ENCODE measurements around the gene SAMD5. TPM values are rescaled to one million over a fixed set of nuclear protein-coding genes. Genes with fewer than 3 reads are reported as not detected.

The SAMD5 gene
- total and polyA plus RNA-seq, 3 donors from 2014 or later = 4.9 to 27.9 (median 27.2) TPM

DNA sequence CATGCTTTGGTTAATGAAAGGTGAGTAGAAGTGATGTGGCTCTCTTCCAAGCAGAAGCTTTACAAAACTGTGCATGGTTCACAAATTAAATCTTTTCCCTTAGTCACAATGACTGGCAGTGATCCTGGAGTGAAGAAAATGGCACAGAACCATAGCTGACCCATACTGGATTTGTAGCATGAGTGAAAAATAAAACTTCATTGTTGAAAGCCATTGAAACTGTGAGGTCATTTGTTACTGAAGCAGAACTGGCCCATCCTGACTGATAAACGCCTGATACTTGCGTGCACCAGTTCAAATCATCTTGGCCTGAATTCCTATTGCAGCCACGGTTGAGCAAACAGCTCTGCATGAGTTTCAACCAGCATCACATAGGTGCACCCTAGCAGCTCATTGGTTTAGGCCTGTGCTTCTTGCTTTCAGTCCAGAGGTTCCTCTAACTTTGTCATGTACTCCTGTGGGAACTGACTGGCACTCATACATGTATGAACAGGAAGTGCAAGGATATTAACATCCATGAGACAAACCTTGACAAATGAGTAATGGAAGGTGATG is 40.5 kb downstream of the SAMD5 start:
- intact Hi-C loops (cut with DNase I; ENCODE audit: low total_unique reads) = no loop called here
- 79 to 94% methylated on average over 3 of the region's 3 CpGs for WGBS, 2 donors
- H3K4me3 ChIP-seq = no peak overlapping the region
- TF ChIP-seq, protein P1, sequence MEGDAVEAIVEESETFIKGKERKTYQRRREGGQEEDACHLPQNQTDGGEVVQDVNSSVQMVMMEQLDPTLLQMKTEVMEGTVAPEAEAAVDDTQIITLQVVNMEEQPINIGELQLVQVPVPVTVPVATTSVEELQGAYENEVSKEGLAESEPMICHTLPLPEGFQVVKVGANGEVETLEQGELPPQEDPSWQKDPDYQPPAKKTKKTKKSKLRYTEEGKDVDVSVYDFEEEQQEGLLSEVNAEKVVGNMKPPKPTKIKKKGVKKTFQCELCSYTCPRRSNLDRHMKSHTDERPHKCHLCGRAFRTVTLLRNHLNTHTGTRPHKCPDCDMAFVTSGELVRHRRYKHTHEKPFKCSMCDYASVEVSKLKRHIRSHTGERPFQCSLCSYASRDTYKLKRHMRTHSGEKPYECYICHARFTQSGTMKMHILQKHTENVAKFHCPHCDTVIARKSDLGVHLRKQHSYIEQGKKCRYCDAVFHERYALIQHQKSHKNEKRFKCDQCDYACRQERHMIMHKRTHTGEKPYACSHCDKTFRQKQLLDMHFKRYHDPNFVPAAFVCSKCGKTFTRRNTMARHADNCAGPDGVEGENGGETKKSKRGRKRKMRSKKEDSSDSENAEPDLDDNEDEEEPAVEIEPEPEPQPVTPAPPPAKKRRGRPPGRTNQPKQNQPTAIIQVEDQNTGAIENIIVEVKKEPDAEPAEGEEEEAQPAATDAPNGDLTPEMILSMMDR (IDR thresholded peaks at IDR 0.05) = no peak
- no peak for TF ChIP-seq POLR2A (IDR thresholded peaks at IDR 0.05)
- no peaks in the 10 kb centered on the region for H3K9me3 ChIP-seq
- H3K4me1 ChIP-seq = peaks cover 7% of the 10 kb centered on the region
- no peaks in the 10 kb centered on the region for H3K27me3 ChIP-seq
- H3K36me3 ChIP-seq (ENCODE audit: low read depth, missing control alignments) = no peaks in the 10 kb centered on the region
- no peak overlapping the region for H3K27ac ChIP-seq
- no peak for DNase-seq

- TF ChIP-seq, protein P1 (IDR thresholded peaks at IDR 0.05) = no peak
- no peak for TF ChIP-seq POLR2A (IDR thresholded peaks at IDR 0.05)
- DNase-seq = no peak
- Histone ChIP-seq H3K4me3 (no peak overlapping the region), H3K36me3 (ENCODE audit: low read depth, missing control alignments) (no peaks in the 10 kb centered on the region), H3K9me3 (no peaks in the 10 kb centered on the region), H3K27ac (no peak overlapping the region), H3K4me1 (peaks cover 7% of the 10 kb centered on the region), H3K27me3 (no peaks in the 10 kb centered on the region)
- intact Hi-C loops (cut with DNase I; ENCODE audit: low total_unique reads) = no loop called here
- WGBS, 2 donors = 92 to 98% methylated on average over 4 of the region's 4 CpGs
Observed at GRCh38 chr6:147549531-147549930, 41.0 kb downstream of the SAMD5 start.

- no peaks in the 10 kb centered on the region for H3K36me3 ChIP-seq (ENCODE audit: low read depth, missing control alignments)
- no peaks in the 10 kb centered on the region for H3K27me3 ChIP-seq
- 25 to 41% methylated on average over 1 of the region's 1 CpG for whole genome bisulfite sequencing, 2 donors
- H3K4me1 ChIP-seq = peaks cover 4% of the 10 kb centered on the region
- H3K4me3 ChIP-seq = no peak overlapping the region
- DNase-seq = no peak
- H3K9me3 ChIP-seq = no peaks in the 10 kb centered on the region
- no peak overlapping the region for H3K27ac ChIP-seq
- intact Hi-C loops (cut with DNase I; ENCODE audit: low total_unique reads) = no loop called here
- no peak for TF ChIP-seq POLR2A (IDR thresholded peaks at IDR 0.05)
- TF ChIP-seq, protein P1 (IDR thresholded peaks at IDR 0.05) = no peak
Observed at GRCh38 chr6:147551976-147552375, 43.5 kb downstream of the SAMD5 start.

- WGBS, 2 donors = 93 to 100% methylated on average over 1 of the region's 1 CpG
- no peaks in the 10 kb centered on the region for H3K4me1 ChIP-seq
Observed at GRCh38 chr6:147553099-147553498, 44.6 kb downstream of the SAMD5 start.

More at GRCh38 chr6:147553099-147553498, 44.6 kb downstream of the SAMD5 start:
- DNase-seq = no peak
- TF ChIP-seq, protein P1 (IDR thresholded peaks at IDR 0.05) = no peak
- TF ChIP-seq POLR2A (IDR thresholded peaks at IDR 0.05) = no peak
- H3K4me3 ChIP-seq = no peak overlapping the region
- H3K36me3 ChIP-seq (ENCODE audit: low read depth, missing control alignments) = no peaks in the 10 kb centered on the region
- no peak overlapping the region for H3K27ac ChIP-seq
- H3K9me3 ChIP-seq = no peaks in the 10 kb centered on the region
- H3K27me3 ChIP-seq = no peaks in the 10 kb centered on the region
- intact Hi-C loops (cut with DNase I; ENCODE audit: low total_unique reads) = no loop called here
